GM19238 (cell line): ENCODE results near the gene TRIP11.

Experiments used
- DNase-seq: peaks from one replicate; pipeline ENCODE4 v3.0.0; 2011; ENCODE audit warnings: low spot score; ENCODE audit not compliant: insufficient read length

TRIP11 gene

DNA sequence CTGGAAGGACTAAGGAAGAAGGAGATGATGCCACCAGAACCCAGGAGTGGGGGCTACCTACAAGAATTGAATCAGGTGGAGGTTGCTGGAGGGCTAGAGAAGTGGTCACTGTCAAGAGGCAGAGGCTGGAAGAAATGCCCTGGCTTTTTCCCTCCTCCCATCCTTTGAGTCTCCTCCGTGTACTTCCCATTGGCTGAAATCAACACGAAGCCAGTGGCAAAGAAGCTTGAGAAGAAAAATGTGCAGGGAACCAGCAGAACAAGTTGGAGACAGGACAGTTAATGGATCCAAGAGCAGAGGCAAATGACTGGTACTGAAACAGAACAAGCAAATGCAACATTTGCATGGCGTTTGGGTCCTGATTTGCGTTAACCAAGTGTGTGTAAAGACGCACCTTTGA lies 83.2 kb downstream of the TRIP11 start:
- no peak for DNase-seq

DNA sequence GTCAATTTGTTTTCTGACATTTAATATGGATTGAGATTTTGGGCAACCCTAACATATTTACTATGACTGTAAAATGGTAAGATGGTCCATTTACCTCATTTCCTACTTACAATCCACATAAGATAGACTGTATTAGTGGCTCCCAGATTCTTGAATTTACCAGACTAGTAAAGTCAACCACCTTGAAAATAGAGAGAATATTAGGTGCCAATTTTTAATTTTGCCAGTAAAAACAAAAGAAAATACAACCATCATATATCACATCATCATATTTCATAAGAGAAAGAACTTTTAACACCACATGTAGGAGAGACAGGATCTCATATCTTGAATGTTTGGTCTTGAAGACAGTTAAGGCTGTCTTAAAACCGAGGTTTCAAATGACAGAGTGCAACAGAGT lies 84.7 kb downstream of the TRIP11 start:
- DNase-seq: no peak

DNA sequence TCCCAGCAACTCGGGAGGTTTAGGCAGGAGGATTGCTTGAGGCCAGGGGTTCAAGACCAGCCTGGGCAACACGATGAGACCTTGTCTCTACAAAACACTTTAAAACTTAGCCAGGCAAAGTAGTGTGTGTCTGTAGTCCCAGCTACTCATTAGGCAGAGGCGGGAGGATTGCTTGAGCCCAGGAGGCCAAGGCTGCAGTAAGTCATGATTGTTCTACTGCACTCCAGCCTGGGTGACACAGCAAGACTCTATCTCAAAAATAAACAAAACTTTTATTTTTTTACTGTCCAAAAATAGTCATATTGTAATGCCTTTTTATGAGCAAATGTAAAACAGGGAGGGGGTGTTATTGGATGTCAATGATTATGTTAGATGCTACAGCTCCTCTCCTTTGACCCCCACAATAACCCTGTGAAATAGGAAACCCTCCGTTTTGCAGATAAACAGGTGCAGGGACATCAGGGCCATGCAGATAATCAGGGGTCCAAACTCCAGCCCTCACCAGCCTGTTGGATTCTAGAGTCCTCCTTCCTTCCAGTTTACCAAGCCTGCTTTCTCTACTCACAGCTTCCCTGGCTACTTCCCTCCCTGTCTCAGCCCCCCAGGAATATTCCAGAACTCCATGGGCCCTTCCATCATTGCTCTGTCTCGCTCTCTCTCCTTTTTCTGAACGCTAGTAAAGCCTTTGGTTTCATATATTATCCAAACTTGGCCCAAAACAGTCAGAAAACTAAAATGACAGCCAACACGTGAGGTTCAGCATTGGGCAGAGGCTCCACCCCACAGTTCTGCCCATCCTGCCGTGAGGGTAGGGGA lies 86.5 kb downstream of the TRIP11 start:
- DNase-seq: no peak

DNA sequence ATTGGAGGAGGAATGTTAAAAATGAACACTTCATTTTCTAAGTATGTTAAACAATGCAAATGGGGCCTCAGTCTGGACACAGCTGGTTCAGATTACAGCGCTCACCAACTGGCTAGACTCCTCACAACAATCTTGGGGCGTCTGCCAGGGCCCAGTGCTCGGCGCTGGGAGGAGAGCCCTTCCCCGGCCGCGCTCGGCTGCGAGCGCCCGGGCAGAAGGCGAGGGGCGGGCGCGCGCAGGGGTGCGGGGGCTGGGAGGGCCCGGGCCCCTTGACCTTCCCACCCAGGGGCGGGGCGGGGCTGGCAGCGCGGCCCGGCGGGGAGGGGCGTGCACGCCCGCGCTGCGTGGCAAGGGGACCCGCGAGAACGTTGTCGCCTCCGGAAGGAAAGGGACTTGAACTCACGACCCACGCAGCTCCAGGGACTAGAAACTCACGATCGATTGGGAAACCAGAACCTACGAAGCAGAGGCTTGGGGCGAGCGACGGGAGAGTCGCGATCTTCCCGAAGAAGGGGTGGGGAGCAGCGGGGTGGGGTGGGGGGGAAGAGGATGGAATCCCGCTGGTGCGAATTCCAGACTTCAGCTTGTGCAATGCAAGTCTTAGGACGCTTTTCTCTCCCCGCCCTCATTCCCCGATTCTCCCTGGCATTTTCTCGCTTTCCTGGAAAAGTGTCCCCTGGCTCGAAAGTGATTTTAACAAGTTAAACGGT lies 92.2 kb downstream of the TRIP11 start, which contains the start of gene FBLN5:
Gene FBLN5, minus strand, starts transcription at position 220 of the 710 bp plus-strand sequence. CDS start 465 bp downstream, outside the sequence.
- no peak for DNase-seq

DNA sequence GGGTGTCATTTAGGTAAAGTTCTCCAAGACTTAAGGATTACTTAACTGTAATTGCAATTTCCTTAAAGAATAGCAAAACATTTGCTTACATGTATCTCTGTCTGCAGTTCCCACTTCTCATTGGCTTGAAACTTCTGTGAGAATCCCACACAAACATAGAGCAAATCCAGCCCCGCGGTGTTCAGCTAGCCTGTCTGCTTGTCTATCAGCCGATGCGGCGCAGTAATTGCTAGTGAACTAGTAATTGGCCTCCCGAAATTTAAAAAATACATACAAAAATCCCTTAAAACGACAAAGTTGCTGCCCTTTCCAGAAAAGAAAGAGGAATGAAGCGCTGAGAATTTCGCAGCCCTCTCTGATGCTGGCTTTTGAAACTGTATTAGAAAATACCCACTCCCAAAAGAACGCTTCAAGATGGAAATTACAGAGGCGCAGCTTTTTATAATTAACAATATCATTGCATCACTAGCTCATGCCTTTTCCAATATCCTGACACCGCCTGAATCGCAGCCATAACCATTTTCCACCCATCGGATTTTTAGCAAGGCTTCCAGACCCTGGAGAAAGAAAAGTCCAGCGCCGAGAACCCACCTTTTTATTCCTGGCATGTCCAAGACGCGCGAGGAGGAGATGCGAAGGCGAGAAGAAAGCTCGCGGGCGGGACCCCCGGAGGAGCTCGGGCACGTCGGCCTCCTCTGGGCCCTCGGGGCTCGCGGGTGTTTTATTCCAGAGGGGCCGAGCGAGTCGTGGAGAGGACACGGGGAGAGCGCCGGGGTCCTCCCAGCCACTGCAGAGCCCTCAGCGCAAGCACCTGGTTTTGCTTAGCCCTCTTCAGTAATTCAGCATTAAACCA lies 93.0 kb downstream of the TRIP11 start:
- DNase-seq: no peak

DNA sequence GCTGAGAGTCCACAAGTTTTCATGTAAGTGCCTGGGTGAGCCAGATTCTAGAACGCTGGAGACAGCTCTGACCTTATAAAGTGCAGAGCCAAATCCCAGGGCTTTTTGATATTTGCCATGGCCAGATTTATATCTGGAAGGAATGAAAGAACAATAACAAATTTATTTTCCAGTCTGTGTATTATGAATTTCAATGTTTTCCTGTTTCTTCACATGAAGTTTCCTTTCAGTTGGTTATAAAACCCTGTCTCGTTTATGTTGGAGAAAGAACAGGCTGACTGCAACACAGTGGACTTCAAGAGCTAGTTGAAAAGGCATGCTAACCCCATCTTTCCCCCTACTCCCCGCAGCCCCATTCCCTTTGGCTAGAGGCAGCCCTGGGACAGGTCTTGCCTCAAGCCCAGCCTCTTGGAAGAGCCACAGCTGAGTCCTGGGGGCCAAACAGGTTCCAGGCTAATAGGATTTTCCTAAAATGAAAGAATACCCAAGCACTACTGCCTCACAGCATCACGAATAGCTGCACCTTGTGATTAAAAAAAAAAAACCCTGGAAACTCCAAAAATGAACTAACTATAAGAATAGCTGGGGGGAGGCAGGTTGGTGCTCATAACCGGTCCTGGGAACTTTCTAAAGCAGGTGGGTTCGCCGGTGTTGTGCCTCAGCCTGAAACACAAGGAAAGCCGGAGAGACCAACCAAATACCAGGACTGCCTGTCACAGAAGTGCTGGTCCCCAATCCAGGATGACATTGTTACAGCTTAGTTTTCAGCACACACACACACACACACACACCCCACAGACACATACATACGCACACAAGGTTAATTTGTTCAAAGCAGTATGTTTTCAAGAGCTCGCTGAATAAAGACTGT lies 93.9 kb downstream of the TRIP11 start:
- DNase-seq: no peak

DNA sequence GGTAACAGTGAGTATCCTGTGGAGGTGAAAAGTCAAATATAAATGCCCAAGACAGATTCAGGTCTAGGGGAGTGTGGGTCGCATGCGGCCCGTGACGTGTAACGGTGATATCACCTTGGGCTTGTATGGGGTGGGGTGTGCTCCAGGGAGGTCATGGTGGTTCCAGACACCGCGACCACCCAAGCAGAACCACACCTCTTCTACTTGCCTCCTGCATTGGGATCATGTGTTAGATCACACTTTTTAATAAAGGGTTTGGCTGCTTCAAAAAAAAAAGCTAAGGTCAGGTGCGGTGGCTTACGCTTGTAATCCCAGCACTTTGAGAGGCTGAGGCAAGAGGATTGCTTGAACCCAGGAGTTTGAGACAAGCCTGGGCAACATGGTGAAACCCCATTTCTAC lies 96.9 kb downstream of the TRIP11 start:
- no peak for DNase-seq

DNA sequence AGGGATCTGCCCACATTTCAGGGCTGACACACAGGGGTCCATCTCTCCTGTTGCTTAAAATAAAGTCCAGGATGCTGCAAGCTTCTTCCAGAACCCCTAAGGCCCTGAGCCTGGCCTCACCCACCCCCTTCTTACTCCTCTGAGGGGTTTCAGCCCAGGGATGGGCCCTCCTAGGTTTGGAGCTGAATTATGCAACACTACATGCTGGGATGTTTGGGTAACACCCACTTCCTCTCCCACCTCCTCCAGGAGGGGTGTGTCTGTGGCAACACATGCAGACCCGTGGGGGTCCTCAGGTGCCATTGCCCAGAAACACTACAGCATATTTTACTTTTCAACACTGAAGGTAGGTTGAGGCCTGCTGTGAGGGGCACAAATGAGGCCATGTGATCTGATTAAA lies 97.7 kb downstream of the TRIP11 start:
- DNase-seq: no peak

DNA sequence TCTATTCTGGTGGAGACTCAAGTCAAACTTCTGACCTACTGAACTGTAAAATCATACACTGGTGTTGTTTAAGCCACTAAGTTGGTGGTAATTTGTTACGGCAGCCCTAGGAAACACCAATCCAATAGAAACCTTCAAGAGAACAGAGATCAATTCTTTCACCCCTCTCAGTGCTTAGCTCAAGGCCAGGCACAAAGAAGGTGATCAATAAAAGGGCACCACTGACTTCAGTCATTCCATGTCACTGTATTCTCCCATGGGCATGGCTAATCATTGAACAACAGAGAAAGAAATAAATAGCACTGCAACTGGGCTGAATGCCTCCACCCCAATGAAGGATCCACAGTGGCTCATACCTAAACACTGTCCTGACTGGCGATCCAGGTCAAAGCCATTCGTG lies 99.7 kb downstream of the TRIP11 start:
- DNase-seq: no peak

DNA sequence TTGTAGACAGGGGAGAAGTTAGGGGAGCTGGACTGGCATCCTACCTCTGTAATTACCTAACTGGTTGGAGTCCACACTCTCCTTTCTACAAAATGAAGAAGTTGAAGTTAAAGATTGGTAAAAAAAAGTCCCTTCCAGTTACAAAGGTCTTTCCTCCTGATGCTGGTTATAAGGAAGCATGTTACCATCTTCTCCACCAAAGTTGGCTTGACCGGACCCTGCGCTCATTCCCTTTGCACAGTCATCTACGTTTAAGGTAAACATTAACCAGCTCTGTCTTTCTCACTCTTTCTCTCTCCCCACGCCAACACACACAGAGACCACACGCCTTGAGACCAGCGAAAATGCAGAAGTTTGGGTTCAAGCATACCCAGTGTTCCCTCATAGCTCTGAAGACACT lies 104.3 kb downstream of the TRIP11 start:
- no peak for DNase-seq

DNA sequence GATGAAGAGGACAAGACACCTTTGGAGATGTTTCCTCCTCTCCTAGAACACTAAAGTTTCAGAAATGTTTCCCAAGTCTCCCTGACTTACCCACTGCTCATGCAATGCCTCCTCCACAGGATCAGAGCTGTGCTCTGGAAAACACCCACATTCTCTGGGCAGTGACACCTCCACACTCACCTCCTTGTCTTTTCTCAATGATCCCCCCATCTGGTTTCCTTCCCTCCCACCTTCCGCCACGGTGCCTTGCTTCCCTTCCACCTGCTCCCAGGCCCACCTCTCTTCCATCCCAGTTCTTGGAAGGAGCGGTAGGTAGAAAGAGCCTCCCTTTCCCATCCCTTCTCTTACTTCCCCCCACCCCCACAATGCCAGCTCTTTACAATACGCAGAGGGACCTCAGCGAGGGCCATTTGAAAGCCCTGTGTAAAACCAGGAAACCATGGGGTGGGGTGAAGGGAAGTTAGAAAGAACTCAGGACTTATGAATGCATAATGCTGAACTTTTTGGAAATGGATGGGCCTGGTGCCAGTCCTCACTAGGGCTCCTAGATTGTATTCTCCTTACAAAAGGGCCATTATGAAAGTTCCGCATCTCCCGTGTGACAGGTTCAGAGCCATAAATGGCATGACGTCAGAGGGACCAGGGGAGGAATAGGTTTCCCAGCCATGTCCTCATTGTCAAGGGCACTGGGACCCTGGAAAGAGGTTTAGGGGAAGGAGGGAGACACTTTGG lies 105.1 kb downstream of the TRIP11 start:
- no peak for DNase-seq

DNA sequence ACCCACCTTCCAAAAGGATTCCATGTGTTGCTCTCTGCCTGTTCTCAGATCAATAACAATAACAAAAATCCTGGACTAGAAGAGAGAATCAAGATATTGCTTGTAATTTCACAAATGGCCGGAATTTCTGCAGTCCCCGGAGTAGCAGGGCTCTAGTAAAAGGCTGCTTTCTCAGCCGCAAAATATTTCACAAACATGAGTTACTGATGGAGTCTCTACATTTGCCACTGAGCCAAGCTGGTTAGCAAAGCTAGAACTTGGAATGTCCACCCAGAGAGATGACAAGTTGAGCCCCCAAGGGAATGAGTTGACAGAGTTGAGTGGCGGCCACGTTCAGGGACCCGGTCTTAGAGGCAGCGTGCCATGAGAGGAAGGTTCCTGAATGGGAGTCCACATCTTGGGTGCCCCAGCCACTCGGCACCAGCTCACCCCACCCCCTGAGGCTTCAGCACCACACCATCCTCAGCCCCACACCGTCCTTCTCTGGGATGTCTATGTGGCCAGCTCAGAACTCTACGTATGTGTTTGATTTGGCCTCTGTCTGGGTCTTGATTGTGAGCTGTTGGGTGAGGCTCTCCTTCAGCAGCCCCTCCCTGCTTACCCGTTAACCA lies 108.3 kb downstream of the TRIP11 start:
- no peak for DNase-seq

DNA sequence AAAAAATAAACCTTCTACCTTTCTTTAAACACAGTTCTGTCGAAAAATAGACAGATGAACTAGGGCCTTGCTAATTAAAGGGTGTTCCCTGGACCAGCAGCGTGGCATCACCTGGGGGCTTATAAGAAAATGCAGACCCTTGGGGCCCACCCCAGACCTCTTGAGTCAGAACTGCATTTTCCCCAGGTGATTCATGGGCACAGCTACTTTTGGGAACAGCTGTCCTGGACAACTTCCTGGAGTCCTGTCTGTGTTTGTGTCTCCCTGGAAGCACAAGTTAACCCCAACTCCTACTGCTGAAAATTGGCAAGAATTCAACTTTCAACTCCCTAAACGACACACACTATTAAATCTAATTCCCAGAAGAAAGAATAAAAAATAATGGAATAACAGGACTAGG lies 110.2 kb downstream of the TRIP11 start:
- no peak for DNase-seq

DNA sequence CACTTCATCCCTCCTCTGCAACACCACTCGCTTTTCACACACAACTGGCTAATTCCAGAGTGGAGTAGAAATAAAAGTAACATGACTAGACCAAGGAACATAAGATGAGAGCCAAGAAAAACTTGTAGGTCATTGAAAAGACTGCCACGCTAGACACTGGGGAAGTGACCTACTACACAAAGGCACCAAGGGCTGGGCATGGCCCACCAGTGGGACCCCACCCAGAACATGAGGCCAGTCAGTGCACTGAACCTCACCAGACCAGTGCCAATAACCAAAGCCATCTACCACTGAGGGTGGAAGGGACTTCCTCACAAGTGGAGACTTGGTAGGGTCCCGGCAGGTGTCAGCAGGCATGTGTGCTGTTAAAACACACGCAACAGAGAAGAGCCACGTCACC lies 112.1 kb downstream of the TRIP11 start:
- DNase-seq: no peak

DNA sequence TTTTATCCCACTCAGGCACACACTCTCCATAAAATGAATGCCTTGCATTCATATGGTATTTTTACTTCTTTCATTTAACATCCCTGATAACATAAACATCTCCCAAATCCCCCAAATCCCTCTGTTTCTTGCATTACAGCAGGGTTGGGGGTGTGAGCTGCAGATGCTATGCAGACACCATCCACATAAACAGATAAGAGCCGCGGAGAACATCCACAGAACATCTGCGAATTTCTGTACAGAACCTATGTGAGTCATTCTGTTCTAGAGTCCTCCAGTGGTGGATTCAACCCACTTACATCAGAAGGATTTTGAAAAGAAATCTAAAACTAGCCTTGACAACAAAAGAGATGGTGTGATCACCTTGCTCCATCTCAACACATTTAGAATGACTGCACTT lies 112.7 kb downstream of the TRIP11 start:
- DNase-seq: no peak

DNA sequence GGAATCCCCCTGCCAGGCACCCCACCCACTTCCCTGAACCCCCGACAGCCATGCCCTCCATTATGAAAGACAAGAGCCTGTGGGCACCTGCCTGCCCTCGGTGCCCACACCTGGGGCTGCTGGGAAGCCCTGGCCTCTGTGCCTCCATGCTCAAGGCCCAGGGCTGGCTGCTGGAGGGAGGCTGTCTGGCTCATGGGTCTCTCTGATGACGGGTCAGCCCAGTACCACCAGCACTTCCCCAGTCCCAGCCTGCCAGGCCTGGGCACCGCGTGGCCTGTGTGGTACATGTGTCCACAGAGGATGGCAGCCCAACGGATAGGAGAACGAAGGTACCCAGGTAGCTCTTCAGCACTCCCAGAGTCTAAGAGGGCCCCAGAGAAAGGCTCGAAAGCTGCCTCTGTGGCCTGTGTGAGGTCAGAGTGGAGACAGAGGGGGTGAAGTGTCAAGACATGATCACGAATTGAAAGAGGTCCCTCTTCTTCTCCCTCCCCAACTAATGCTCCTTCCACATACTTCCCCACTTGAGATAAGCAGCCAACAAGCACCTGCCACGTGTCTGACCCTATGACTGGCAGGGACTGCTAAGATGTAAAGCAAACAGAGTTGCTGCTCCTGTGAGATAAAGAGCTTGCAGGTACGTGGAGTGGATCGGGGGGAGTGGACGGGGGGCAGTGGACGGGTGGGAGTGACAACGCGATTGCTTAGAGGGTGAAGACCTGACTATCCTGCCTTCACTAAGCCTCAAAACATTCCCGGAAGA lies 113.5 kb downstream of the TRIP11 start:
- DNase-seq: no peak

DNA sequence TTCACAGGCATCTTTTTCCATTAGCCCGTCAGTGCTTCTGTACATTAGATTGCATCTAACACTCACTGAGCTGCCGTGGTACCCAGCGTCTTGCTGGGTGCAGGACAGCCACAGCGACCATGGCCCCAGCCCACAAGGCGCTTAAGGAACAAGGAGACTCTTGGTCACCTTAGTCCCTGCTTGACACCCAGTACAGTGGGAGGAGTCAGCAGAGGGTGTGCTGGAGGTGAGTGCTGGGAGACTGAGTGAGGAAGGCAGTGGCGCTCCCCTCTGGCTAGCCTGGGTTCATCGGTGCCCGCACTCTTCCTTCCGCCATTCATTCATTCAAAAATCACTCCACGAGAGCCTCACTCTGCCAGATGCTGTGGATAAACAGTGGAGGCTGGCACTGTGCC lies 114.1 kb downstream of the TRIP11 start:
- DNase-seq: no peak

DNA sequence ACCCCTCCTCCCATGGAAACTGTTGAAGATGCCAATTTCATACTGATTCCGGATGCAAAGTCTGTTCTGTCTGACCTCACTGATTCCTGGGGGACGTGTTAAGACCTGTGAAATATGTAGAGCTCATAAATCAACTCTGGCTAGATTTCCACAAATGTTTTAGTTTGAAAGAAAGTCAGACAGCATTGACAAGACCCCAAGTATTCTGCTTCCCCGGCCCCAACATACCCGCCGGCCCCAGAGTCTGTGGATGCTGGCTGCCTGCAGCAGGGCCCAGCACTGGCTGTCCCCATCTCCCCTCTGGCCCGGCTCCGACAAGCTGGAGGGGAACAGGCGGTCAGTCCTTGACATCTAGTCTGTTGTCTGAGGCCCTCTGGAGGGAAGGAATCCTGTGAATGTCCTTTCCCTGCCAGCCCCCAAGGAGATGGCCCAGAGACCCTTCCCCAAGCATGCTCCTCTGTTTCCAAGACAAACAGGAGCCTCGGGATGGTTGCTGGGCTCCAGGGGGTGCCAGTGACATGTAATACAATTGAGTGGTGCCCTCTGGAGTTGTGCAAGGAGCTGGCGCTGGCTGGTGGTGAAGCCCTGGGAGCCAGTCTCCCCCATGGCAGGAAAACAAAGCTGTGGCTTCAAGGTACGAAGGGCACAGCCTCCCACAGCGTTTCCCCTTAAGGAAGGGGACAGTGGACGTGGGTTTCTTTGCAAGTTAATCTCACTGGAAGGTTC lies 114.7 kb downstream of the TRIP11 start:
- no peak for DNase-seq
